Stimulated activated CD4-positive, alpha-beta T cell treated with anti-CD3 and anti-CD28 coated beads, Interleukin-4, amount 100 ng/mL, for 48 hours (primary cell): Measurements from ENCODE around the gene PHIP.

Source experiments
- DNase-seq, 2 donors: peaks; one replicate each; pipeline ENCODE4 v3.0.0-alpha.2; 2020; ENCODE audit warnings: low read depth in 2 of 2

PHIP gene

GRCh38 chr6:79009819-79010218 lies 68.2 kb downstream of the PHIP start:
- DNase-seq: no peak

DNA sequence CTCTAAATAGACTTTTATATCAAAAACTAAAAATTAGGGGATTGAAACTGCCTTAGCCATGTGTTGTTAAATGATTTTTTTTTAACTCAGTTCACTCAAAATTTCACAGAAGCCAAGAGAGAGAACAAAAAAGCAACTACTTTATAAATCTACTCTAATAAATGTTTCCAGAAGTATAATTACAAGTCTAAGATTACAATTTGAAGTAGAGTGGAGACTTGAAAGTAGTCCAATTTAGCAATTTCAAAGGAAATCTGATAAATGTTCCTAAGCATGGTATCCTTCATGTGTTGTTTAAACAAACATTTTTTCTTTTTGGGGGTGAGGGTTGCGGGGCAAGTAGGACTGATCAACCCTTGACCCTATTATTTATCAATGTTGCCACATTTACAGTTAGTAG lies 72.6 kb downstream of the PHIP start:
- DNase-seq: no peak

DNA sequence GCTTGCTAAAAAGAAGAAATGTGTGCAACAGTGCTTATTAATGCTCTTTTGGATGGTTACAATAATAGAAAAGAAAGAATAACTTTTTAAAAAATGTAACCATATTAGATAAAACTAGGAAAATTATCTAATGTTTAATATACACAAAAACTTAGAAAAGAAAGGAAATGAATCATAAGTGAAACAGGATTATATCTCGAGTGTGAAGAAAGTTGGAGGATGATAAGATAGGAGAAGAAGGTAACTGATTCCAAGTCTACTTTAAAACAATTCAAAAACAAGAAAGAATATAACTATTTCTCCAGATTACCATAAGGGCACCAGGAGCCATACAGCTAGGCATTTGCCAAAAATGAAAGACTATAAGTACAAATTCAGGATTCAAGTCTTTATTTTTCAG lies 73.0 kb downstream of the PHIP start:
- DNase-seq: no peak

DNA sequence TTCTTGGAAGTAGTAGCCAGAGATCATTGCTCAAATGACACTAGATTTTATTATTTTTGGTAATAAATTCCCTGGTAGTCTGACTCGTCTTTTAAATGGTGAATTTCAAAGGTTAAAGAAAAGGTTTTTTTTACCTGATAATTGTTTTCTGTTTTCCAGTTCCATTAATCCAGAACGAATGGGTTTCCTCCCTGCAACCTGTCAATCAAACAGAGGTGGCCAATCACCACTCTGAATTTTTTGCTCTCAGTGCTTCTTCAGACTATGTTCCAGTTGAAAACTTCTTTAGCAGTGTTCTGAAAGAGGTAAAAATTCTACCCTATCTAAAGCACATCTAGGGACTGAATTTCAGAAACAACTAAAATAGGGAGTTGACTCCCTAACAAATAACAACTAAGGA lies 73.8 kb downstream of the PHIP start:
- no peak for DNase-seq

GRCh38 chr6:79001415-79001814 lies 76.6 kb downstream of the PHIP start:
- DNase-seq: no peak

DNA sequence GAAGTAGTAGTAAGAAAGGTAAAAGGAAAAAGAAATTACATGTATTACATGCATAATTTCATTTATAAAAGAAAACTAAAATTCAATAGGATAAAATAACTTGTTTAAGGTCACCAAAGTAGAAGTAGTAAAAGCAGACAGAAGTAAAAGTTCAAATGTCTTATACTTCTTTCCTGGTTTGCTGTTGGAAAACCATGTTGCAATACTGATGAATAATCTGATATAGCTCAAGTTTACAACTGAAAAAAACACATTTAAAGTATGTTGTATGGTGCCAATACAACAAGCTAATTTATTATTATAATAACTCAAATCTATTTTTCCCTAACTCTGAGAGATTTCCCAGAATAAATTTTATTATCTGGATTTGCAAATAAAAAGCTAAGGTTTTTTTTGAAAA lies 78.3 kb downstream of the PHIP start:
- no peak for DNase-seq

GRCh38 chr6:78995946-78996345 lies 82.1 kb downstream of the PHIP start:
- no peak for DNase-seq

DNA sequence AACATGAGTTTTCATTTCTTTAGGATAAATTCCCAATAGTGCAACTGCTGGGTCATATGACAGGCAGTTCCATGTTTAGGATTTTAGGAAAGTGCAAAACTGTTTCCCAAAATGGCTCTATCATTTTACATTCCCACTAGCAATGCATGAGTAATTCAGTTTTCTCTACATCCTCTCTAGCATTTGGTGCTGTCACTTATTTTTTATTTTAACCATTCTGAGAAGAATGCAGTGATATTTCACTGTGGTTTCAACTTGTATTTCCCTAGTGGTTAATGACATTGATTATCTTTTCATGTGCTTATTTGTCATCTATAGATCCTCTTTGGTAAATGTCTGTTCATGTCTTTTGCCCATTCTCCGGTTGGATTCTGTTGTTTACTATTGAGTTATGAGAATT lies 82.7 kb downstream of the PHIP start:
- no peak for DNase-seq

DNA sequence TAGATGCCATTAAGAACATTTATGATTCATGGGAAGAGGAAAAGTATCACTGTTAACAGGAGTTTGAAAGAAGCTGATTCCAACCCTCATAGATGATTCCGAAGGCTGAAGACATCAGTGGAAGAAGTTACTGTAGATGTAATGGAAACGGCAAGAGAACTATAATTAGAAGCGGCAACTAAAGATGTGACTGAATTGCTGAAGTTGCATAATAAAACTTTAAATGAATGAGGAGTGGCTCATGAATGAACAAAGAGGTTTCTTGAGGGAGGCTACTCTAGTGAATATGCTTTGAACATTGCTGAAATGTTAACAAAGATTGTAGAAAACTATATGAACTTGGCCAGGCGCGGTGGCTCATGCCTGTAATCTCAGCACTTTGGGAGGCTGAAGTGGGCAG lies 84.1 kb downstream of the PHIP start:
- DNase-seq: no peak

DNA sequence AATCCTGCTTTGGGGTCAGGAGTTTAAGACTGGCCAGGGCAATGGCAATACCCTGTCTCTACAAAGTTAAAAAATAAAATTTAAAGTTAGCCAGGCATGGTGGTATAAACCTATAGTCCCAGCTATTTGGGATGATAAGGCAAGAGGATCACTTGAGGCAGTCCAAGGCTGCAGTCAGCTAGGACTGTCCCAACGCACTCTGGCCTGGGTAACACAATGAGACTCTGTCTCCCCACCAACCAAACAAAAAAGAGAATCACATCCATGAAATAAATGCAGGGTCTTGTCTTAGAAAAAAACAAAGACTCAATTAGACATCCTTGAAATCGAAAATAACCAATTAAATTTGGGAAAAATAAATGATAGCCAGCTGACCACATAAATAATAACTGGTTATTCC lies 88.9 kb downstream of the PHIP start:
- DNase-seq: no peak

DNA sequence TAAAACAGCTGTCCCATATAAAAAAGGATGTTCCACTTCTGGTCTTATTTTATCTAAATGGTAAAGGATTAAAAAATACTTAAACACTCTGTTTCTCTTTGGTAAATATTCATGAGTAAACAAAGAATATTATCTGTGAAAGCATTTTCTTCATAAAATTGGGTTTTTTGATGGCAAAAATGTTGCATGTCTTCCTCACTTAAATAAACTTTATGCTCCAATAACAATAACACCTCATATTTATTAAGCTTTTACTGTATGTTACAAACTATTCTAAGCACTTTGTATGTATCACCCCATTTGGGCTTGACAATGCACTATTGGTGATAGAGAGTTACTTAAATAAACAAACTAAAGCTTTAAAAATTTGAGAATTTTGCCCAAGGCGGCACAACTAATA lies 91.9 kb downstream of the PHIP start:
- no peak for DNase-seq

DNA sequence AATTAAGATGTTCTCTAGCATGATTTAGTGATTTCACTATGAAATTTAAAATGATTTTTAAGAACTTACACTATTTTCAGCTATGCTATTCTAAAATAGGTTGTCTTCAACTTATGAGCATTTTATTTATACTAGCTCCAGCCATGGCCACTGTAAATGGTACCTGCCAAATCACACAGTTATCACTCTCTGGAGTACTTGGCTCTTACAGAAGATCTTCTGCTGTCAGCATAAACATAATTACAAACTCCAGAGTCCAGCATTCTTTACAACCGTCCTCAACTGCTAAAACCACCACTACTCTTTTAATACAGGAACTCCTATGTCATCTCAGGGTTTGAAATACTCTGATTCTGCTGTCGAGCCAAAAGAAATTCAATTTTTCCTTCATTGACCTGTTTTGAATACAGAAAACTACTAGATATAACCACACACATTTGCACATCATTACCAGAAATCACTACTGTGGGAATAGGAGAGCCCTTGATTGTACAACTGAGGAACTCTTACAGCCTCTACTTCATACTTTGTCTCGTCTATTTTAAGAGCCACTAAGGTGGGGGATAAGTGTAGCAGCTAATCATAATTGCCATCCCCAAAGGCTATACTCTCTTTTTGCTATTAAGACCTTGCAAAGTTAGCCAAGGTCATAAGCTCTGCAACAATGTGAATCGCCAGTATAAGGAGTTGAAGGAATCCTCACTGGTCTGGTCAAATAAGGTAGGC lies 93.7 kb downstream of the PHIP start:
- no peak for DNase-seq

DNA sequence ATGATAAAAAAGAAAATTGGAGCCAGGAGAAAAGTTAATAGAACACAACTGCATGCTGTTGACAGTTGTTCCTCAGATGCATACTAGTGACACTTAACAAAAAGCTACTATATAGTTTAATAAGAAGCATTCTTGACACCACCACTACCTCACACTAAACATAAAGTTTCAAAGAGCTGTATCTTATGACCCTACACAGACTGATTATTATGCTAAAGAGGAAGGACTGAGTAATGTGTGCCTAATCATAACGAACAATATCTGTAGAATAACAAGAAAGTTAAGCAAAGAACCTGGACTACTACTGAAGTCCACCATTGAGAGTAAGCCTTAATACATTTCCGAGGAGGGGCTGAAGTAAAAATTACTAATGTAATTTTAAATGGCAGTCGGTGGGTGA lies 110.9 kb downstream of the PHIP start:
- no peak for DNase-seq

- no peak for DNase-seq
Measured at GRCh38 chr6:78966542-78966941, 111.5 kb downstream of the PHIP start.

GRCh38 chr6:78962448-78962847 lies 115.6 kb downstream of the PHIP start:
- DNase-seq: no peak

- no peak for DNase-seq
Measured at GRCh38 chr6:78954740-78955139, 123.3 kb downstream of the PHIP start.

DNA sequence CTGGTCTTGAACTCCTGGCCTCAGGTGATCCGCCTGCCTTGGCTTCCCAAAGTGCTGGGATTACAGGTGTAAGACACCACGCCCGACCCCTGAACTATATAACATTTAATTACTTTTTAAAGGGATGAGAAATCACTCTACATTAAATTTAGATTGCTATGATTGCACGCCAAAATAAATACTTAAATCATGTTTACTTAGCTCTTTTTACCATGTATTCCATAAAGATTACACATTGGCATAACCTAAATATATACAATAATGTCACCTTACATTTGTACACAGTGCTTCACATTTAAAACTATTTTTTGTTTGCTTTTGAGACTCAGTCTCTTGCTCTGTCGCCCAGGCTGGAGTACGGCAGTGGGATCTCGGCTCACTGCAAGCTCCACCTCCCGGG lies 124.3 kb downstream of the PHIP start:
- no peak for DNase-seq

GRCh38 chr6:78952362-78952761 lies 125.7 kb downstream of the PHIP start:
- DNase-seq: no peak

DNA sequence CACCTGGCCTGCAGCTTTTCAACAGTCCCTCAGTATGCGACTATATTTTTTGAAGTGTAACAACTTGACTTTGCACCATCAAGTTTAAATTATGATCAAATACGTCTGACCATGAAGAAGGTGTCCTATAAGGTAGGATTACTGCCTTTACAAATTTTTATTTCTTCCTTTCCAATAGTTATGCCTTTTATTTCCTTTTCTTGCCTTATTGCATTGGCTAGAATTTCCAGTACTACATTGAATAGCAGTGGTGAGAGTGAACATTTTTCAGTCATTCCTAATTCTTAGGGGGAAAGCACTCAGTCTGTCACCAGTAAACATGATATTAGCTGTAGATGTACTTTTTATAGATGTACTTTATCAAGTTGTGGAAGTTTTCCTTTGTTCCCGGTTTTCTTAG lies 129.3 kb downstream of the PHIP start:
- no peak for DNase-seq

GRCh38 chr6:78947962-78948361 lies 130.1 kb downstream of the PHIP start:
- no peak for DNase-seq

DNA sequence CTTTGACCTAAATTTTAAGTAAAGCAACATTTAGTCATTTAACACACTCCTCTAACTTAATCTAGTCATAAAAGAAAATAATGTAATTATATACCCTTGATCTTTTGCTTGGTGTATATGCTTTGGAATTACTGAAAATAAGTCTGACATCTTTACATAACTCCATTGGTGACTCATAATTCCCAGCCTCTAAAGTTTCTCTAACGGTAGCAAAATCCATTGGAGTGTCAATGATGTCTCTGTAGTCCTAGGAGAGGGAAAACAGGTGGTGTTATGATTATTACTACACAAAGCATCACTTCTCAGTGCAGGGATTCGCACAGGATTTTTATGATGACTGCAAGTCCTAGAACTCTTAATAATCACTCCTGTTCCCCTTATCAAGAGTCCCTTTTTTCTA lies 130.5 kb downstream of the PHIP start:
- no peak for DNase-seq

DNA sequence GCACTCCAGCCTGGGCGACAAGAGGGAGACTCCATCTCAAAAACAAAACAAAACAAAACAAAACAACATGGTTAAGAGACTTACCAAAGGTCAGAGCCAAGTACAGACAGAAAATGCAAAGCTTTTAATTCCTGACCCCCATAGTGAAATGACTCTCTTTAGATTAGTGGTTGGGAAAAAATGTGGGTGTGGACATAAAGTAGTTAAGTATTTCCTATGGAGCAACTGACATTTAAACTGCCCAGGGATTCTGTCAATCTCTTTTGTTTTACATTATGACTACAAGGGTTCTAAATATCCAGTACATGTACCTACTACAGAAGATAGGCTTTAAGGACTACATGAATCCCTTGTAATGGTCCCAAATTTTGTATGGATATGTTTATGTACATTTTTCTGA lies 135.6 kb downstream of the PHIP start:
- DNase-seq: no peak

DNA sequence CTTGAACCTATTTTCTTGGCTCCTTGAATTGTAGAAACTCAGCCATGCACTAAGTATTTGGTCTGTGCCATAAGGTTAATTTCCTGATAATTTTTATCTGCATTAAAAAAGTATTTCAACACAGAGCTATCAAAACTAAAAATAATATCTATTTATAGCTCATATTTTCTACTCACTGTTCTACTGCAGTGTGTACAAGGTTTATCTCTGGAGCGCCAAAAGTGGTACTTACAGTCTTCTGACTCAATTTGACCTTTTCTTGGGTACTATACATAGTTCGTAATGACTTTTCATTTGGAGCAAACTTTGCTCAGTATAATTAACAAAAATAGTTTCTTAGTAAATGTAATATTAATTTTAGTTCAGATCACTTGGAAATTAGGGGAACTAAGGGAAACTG lies 141.5 kb downstream of the PHIP start:
- DNase-seq: no peak

GRCh38 chr6:78935553-78935952 lies 142.5 kb downstream of the PHIP start:
- no peak for DNase-seq
